ENCODE data around the gene PGAM5. TPM values are rescaled to one million over a fixed set of nuclear protein-coding genes. Genes with fewer than 3 reads are reported as not detected.

Gene PGAM5
- polyA plus RNA-seq, 1 experiment: 8.9 TPM

- CTCF ChIA-PET: no interaction called here
Measured at GRCh38 chr12:132669166-132669879, 41.3 kb upstream of the PGAM5 start.

GRCh38 chr12:132672116-132672515 is 38.5 kb upstream of the PGAM5 start:
- H3K27ac ChIP-seq (ENCODE audit: low read depth, low read length): no peak overlapping the region
- no peaks in the 10 kb centered on the region for H3K27me3 ChIP-seq (ENCODE audit: control insufficient read depth, insufficient read depth, low read length)
- ChIA-PET CTCF (no interaction called here), POLR2A (no interaction called here)
- no peak overlapping the region for H3K4me3 ChIP-seq (ENCODE audit: low read depth, low read length)
- no peaks in the 10 kb centered on the region for H3K9me3 ChIP-seq (ENCODE audit: control insufficient read depth, insufficient read depth, low read length)
- no peak for DNase-seq (ENCODE audit: low read depth, low spot score)
- TF ChIP-seq CTCF (IDR thresholded peaks at IDR 0.05; ENCODE audit: low read depth, low read length): no peak

More at GRCh38 chr12:132669166-132669879, 41.3 kb upstream of the PGAM5 start:
- no peak overlapping the region for H3K4me3 ChIP-seq (ENCODE audit: low read depth, low read length)
- POLR2A ChIA-PET: no interaction called here
- no peaks in the 10 kb centered on the region for H3K27me3 ChIP-seq (ENCODE audit: control insufficient read depth, insufficient read depth, low read length)
- no peak for TF ChIP-seq CTCF (IDR thresholded peaks at IDR 0.05; ENCODE audit: low read depth, low read length)
- DNase-seq (ENCODE audit: low read depth, low spot score): no peak
- H3K27ac ChIP-seq (ENCODE audit: low read depth, low read length): no peak overlapping the region
- H3K9me3 ChIP-seq (ENCODE audit: control insufficient read depth, insufficient read depth, low read length): no peaks in the 10 kb centered on the region

- H3K4me3 ChIP-seq (ENCODE audit: low read depth, low read length): no peak overlapping the region
- H3K27me3 ChIP-seq (ENCODE audit: control insufficient read depth, insufficient read depth, low read length): no peaks in the 10 kb centered on the region
- no peak overlapping the region for H3K27ac ChIP-seq (ENCODE audit: low read depth, low read length)
- ChIA-PET POLR2A (no interaction called here), CTCF (no interaction called here)
- TF ChIP-seq CTCF (IDR thresholded peaks at IDR 0.05; ENCODE audit: low read depth, low read length): no peak
- no peak for DNase-seq (ENCODE audit: low read depth, low spot score)
- no peaks in the 10 kb centered on the region for H3K9me3 ChIP-seq (ENCODE audit: control insufficient read depth, insufficient read depth, low read length)
Measured at GRCh38 chr12:132672678-132673077, 38.0 kb upstream of the PGAM5 start.

- ChIA-PET CTCF (no interaction called here), POLR2A (no interaction called here)
- Histone ChIP-seq H3K4me3 (ENCODE audit: low read depth, low read length) (no peak overlapping the region), H3K27me3 (ENCODE audit: control insufficient read depth, insufficient read depth, low read length) (no peaks in the 10 kb centered on the region), H3K9me3 (ENCODE audit: control insufficient read depth, insufficient read depth, low read length) (no peaks in the 10 kb centered on the region), H3K27ac (ENCODE audit: low read depth, low read length) (no peak overlapping the region)
- TF ChIP-seq CTCF (IDR thresholded peaks at IDR 0.05; ENCODE audit: low read depth, low read length): no peak
- DNase-seq (ENCODE audit: low read depth, low spot score): no peak
Measured at GRCh38 chr12:132673288-132674179, 37.1 kb upstream of the PGAM5 start.

GRCh38 chr12:132674561-132674960 is 36.1 kb upstream of the PGAM5 start:
- no peak for DNase-seq (ENCODE audit: low read depth, low spot score)
- Histone ChIP-seq H3K4me3 (ENCODE audit: low read depth, low read length) (no peak overlapping the region), H3K27ac (ENCODE audit: low read depth, low read length) (no peak overlapping the region), H3K9me3 (ENCODE audit: control insufficient read depth, insufficient read depth, low read length) (no peaks in the 10 kb centered on the region), H3K27me3 (ENCODE audit: control insufficient read depth, insufficient read depth, low read length) (no peaks in the 10 kb centered on the region)
- TF ChIP-seq CTCF (IDR thresholded peaks at IDR 0.05; ENCODE audit: low read depth, low read length): no peak
- CTCF ChIA-PET: no interaction called here
- POLR2A ChIA-PET: no interaction called here
